HG02678 (cell line): Measurements from ENCODE around the gene ACTN1.

ENCODE experiments used
- ATAC-seq: cut with Tn5 transposase; IDR thresholded peaks from one replicate; pipeline ENCODE4 v1.9.1; 2021; ENCODE audit warnings: mild to moderate bottlenecking, moderate library complexity; ENCODE audit not compliant: unreplicated experiment

The ACTN1 gene

GRCh38 chr14:68937471-68938270 lies 41.4 kb downstream of the ACTN1 start:
- no peak for ATAC-seq

DNA sequence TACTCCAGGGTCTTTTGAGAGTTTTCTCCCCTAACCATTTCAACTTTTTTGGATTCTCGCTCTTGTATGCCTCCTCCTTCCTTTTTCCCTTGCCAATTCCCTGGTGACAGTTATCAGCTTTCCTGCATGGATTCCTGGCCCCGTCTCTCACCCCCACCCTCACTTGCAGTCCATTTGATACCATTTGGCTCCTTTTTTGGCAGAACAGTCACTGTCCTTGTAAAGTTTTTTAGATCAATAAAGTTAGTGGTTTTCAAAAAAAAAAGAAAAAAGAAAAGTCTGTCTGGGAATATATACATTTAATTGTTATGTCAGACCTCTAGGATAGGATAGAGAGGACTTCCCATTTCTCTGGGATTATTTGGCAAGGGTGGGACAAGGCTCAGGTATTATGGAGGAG lies 42.1 kb downstream of the ACTN1 start:
- no peak for ATAC-seq

- no peak for ATAC-seq
These were observed 42.6 kb downstream of the ACTN1 start for GRCh38 chr14:68936476-68936875.

- ATAC-seq, result no peak
These were observed 43.3 kb downstream of the ACTN1 start for GRCh38 chr14:68935761-68936214.

GRCh38 chr14:68934066-68934465 lies 45.0 kb downstream of the ACTN1 start:
- ATAC-seq, result no peak

DNA sequence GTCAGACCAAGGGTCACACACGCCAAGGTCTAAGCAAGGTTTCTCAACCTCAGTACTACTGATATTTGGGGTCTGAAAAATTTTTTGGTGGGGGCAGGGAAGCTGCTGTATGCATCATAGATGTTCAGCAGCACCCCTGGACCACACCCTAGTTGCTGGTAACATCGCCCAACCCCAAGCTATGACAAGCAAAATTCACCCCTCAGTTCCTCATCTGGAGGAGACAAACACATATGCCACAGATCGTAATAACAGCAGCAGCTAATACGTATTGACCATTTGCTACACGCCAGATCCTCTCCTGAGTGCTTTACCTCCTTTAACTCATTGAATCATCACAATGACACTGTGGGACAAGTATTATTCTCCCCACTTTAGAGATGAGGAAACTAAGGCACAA lies 46.4 kb downstream of the ACTN1 start:
- no peak for ATAC-seq

GRCh38 chr14:68932231-68932630 lies 46.9 kb downstream of the ACTN1 start:
- ATAC-seq, result no peak

GRCh38 chr14:68931474-68932051 lies 47.5 kb downstream of the ACTN1 start:
- no peak for ATAC-seq

DNA sequence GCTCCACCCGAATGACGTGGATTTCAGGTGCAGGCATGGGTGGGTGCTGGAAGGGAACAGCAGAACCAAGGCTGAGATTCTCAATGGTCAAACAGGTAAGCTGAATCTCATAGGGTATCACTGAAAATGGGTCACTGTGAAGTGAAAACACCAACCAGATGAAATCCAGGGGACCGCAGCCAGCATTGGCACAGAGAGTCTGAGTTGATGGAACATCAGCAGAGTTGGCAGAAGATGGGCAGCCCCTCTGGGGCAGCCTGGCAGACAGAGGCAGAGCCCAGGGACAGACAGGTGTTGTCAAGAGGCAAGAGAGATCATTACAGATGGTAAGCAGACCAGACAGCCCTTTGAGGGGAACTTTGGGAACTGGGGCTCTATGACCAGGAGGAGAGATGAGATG lies 48.0 kb downstream of the ACTN1 start:
- no peak for ATAC-seq

GRCh38 chr14:68929623-68930307 lies 49.3 kb downstream of the ACTN1 start:
- ATAC-seq, result no peak

GRCh38 chr14:68928770-68929550 lies 50.1 kb downstream of the ACTN1 start:
- ATAC-seq, result no peak

- no peak for ATAC-seq
These were observed 51.0 kb downstream of the ACTN1 start for GRCh38 chr14:68927956-68928675.

- no peak for ATAC-seq
These were observed 52.0 kb downstream of the ACTN1 start for GRCh38 chr14:68927089-68927488.

DNA sequence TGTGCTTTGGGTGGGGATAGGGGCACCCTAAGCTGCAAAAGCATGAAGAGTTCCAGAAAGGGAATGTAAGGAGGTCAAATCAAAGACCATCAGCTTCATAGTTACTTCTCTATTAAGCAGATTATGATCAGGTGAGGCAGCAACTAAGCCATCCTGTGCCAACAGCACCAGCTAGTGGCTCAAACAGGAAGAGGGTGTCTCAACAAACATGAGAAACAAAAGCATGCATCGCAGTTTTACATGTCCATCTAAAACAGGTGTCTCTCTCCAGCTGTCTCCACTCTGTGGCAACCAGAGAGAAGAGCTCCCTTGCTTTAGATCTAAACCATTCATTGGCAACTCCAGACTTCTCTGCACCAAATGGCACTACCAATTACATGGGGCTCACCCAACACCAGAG lies 52.9 kb downstream of the ACTN1 start:
- no peak for ATAC-seq

GRCh38 chr14:68925373-68925772 lies 53.7 kb downstream of the ACTN1 start:
- no peak for ATAC-seq

- ATAC-seq, result no peak
These were observed 54.6 kb downstream of the ACTN1 start for GRCh38 chr14:68924186-68925158.

DNA sequence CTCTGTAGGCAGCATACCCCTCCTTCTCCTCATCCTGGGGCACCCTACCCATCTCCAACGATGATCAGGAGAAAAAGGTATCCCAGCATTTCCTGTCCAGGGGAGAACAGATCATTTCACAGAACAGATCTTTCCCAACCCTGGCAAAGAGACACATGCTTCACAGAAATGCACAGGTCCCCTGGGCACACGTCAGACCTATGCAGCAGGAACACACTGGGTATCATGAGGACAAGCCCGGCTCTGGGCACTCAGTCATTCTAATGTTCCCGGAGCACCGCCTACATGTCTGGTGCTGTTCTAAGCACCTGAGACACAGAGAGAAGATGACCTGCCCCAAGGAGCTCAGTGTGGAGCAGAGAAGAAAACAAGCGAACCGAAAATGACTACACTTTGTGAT lies 56.2 kb downstream of the ACTN1 start:
- no peak for ATAC-seq

DNA sequence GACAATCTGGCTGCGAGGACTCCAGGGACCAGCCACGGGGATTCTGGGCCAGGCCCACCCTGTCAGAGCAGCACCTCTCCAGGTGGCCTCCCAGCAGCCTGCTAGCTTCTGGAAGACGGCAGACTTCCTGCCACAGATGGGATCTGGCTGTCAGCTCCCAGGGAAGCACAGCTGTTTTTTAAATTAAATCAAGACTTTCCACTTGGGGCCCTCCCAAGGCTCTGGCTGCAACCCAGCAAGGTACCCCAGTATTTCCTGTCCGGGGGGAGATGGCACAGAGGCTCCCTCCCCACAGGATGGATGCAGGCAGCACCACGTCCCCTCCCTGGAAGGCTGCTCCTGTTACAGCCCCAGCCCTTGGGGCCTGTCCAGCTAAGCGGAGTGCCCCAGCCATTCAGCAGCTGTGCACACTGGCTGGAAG lies 56.9 kb downstream of the ACTN1 start:
- ATAC-seq, result no peak

- no peak for ATAC-seq
These were observed 57.4 kb downstream of the ACTN1 start for GRCh38 chr14:68921666-68922065.
